ENCODE data around the gene RABEP1. TPM values are rescaled to one million over a fixed set of nuclear protein-coding genes. Genes with fewer than 3 reads are reported as not detected.

Gene RABEP1
- total and polyA plus RNA-seq, 3 experiments from 2014 or later: 44.4 to 64.0 (median 60.9) TPM

- H3K4me3 Mint-ChIP-seq: peak within 1 kb of the TSS; percentile 92 to 100 (median 97)
- POLR2A ChIA-PET: interaction anchor here (0.5 to 1.3 kb wide), 8 partner anchors 10 to 1782 kb away, joined by 3 to 16 read pairs (median 3); partner anchors contain the start of genes C1QBP and MIS12
These were observed 137.4 kb downstream of the RABEP1 start, which contains the start of gene NUP88 for GRCh38 chr17:5419356-5419958. NUP88 (minus strand) TSS chr17:5419662; CDS start chr17:5419650, 12 bp downstream.

DNA sequence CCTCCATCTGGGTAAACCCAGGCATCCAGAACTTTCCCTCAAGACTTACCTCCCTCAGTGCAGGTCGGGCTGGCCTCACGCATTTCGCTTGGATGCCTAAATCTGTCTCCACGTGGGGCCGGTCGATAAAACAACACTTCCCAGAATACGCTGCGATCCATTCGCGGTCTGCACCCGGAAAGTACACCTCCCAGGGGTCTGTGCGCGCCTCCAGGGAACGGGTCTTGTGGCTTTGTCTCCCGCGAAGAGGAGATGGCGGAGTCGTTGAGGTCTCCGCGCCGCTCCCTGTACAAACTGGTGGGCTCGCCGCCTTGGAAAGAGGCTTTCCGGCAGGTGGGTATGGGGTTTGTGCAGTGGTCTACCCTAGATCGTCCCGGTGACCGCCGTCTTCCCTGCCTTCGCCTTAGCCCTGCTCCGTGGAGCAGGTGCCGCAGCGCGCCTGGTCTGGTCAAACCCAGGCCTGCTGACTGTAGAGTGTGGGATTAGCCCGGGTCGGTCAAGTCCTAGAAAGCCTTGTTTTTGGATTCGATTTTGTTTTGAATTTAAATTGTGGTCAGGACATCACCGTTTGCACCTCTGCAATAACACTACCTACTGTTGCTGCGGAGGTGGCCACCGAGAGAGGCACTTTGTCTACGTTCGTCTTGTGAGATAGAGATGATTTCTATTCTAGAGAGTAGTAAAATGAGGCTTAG is 138.0 kb downstream of the RABEP1 start, which contains the start of gene RPAIN:
RPAIN (plus strand) TSS at position 224 of the 695 bp plus-strand sequence; CDS start at position 253, 29 bp downstream.
- peaks cover 0 to 82% (median 5%) of the 10 kb centered on the region in 3 donors for H3K36me3 Mint-ChIP-seq
- H3K27me3 Mint-ChIP-seq: peaks cover 0 to 4% of the 10 kb centered on the region in 2 donors
- no peaks in the 10 kb centered on the region for H3K9me3 Mint-ChIP-seq
- CTCF ChIA-PET: interaction anchor here (2.0 to 3.8 kb wide), 2 partner anchors 16 to 19 kb away, joined by 7 to 31 read pairs; partner anchors contain the start of gene C1QBP
- POLR2A ChIA-PET: interaction anchor here (0.6 to 1.3 kb wide), 6 partner anchors 11 to 468 kb away, joined by 3 to 16 read pairs (median 3); partner anchors contain the start of genes C1QBP and MIS12
- H3K4me1 Mint-ChIP-seq: peaks cover 31 to 68% (median 52%) of the 10 kb centered on the region in 3 donors
- peaks cover 28% of the 10 kb centered on the region for H3K36me3 ChIP-seq (ENCODE audit: insufficient read depth, low read length)
- peak within 1 kb of the TSS; percentile 95 for H3K27ac ChIP-seq (ENCODE audit: low read depth, low read length)
- H3K4me1 ChIP-seq (ENCODE audit: insufficient read depth, low read length): peaks cover 41% of the 10 kb centered on the region
- H3K27me3 ChIP-seq (ENCODE audit: insufficient read depth, low read length, poor library complexity, severe bottlenecking): no peaks in the 10 kb centered on the region
- peak within 1 kb of the TSS; percentile 94 to 99 (median 98) for H3K27ac Mint-ChIP-seq
- peak in 4 of 5 donors; percentile 78 to 90 (median 84) for DNase-seq
- H3K9me3 ChIP-seq (ENCODE audit: low read length): no peaks in the 10 kb centered on the region
- peak within 1 kb of the TSS; percentile 92 to 100 (median 97) for H3K4me3 Mint-ChIP-seq
- peak within 1 kb of the TSS; percentile 96 for H3K4me3 ChIP-seq (ENCODE audit: low read length)

More at GRCh38 chr17:5419356-5419958, 137.4 kb downstream of the RABEP1 start, which contains the start of gene NUP88:
- H3K27me3 Mint-ChIP-seq: peaks cover 0 to 4% of the 10 kb centered on the region in 2 donors
- peaks cover 29 to 63% (median 52%) of the 10 kb centered on the region in 3 donors for H3K4me1 Mint-ChIP-seq
- H3K27me3 ChIP-seq (ENCODE audit: insufficient read depth, low read length, poor library complexity, severe bottlenecking): no peaks in the 10 kb centered on the region
- H3K9me3 Mint-ChIP-seq: no peaks in the 10 kb centered on the region
- no peaks in the 10 kb centered on the region for H3K9me3 ChIP-seq (ENCODE audit: low read length)
- peak within 1 kb of the TSS; percentile 96 for H3K4me3 ChIP-seq (ENCODE audit: low read length)
- H3K36me3 Mint-ChIP-seq: peaks cover 0 to 79% (median 2%) of the 10 kb centered on the region in 3 donors
- DNase-seq: peak; percentile 93 to 98 (median 96)
- H3K27ac Mint-ChIP-seq: peak within 1 kb of the TSS; percentile 94 to 99 (median 98)
- peaks cover 41% of the 10 kb centered on the region for H3K4me1 ChIP-seq (ENCODE audit: insufficient read depth, low read length)
- peak within 1 kb of the TSS; percentile 95 for H3K27ac ChIP-seq (ENCODE audit: low read depth, low read length)
- H3K36me3 ChIP-seq (ENCODE audit: insufficient read depth, low read length): peaks cover 31% of the 10 kb centered on the region
- CTCF ChIA-PET: interaction anchor here (2.0 to 3.8 kb wide), 2 partner anchors 17 to 20 kb away, joined by 7 to 31 read pairs; partner anchors contain the start of gene C1QBP

DNA sequence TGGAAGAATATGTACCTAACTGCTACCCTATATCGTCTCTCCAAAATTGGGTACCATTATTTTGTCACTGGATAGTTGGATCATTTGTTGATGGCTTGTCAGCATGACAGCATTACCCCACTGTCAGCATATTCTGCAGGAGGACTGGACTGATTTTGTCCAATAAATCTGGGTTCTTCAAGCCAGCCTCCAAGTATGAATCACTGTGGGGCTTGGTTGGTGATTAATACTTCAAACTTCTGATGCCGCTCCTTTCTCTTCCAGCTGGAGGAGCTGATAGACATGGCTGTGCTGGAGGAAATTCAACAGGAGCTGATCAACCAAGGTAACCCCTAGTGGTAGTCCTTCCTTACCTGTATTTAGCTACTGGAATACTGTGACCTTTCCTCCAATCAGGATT is 140.4 kb downstream of the RABEP1 start:
- H3K27me3 Mint-ChIP-seq: peaks cover 0 to 4% of the 10 kb centered on the region in 2 donors
- H3K4me3 ChIP-seq (ENCODE audit: low read length): no peak overlapping the region
- H3K36me3 Mint-ChIP-seq: peaks cover 0 to 83% (median 7%) of the 10 kb centered on the region in 3 donors
- H3K27ac ChIP-seq (ENCODE audit: low read depth, low read length): no peak overlapping the region
- H3K4me1 Mint-ChIP-seq: peaks cover 26 to 51% (median 38%) of the 10 kb centered on the region in 3 donors
- H3K9me3 ChIP-seq (ENCODE audit: low read length): no peaks in the 10 kb centered on the region
- CTCF ChIA-PET: interaction anchor here (1.3 kb wide), 1 partner anchor 17 kb away, joined by 8 read pairs; the partner anchor contains the start of gene C1QBP
- H3K36me3 ChIP-seq (ENCODE audit: insufficient read depth, low read length): peaks cover 28% of the 10 kb centered on the region
- peaks cover 29% of the 10 kb centered on the region for H3K4me1 ChIP-seq (ENCODE audit: insufficient read depth, low read length)
- no peak for DNase-seq
- peak overlapping the region in 1 of 7 donors; percentile 69 for H3K4me3 Mint-ChIP-seq
- POLR2A ChIA-PET: no interaction called here
- peak overlapping the region in 2 of 8 donors; percentile 36 to 96 for H3K27ac Mint-ChIP-seq
- no peaks in the 10 kb centered on the region for H3K9me3 Mint-ChIP-seq
- no peaks in the 10 kb centered on the region for H3K27me3 ChIP-seq (ENCODE audit: insufficient read depth, low read length, poor library complexity, severe bottlenecking)

GRCh38 chr17:5424909-5425308 is 142.8 kb downstream of the RABEP1 start:
- Histone ChIP-seq H3K4me3 (ENCODE audit: low read length) (no peak overlapping the region), H3K4me1 (ENCODE audit: insufficient read depth, low read length) (peaks cover 18% of the 10 kb centered on the region), H3K36me3 (ENCODE audit: insufficient read depth, low read length) (peaks cover 50% of the 10 kb centered on the region), H3K27me3 (ENCODE audit: insufficient read depth, low read length, poor library complexity, severe bottlenecking) (no peaks in the 10 kb centered on the region), H3K9me3 (ENCODE audit: low read length) (no peaks in the 10 kb centered on the region), H3K27ac (ENCODE audit: low read depth, low read length) (no peak overlapping the region)
- ChIA-PET POLR2A (interaction anchor here (1.6 kb wide), 1 partner anchor 11 kb away, joined by 5 read pairs; no protein-coding TSS in a partner anchor), CTCF (no interaction called here)
- Mint-ChIP-seq H3K36me3 (peaks cover 4 to 90% (median 18%) of the 10 kb centered on the region in 3 donors), H3K27me3 (no peaks in the 10 kb centered on the region), H3K9me3 (no peaks in the 10 kb centered on the region), H3K4me1 (peaks cover 19 to 34% (median 30%) of the 10 kb centered on the region in 3 donors), H3K27ac (no peak overlapping the region), H3K4me3 (no peak overlapping the region)
- no peak for DNase-seq

GRCh38 chr17:5425826-5426225 is 143.7 kb downstream of the RABEP1 start:
- Histone ChIP-seq H3K36me3 (ENCODE audit: insufficient read depth, low read length) (peaks cover 50% of the 10 kb centered on the region), H3K27ac (ENCODE audit: low read depth, low read length) (no peak overlapping the region), H3K4me1 (ENCODE audit: insufficient read depth, low read length) (peaks cover 15% of the 10 kb centered on the region), H3K4me3 (ENCODE audit: low read length) (no peak overlapping the region), H3K9me3 (ENCODE audit: low read length) (no peaks in the 10 kb centered on the region), H3K27me3 (ENCODE audit: insufficient read depth, low read length, poor library complexity, severe bottlenecking) (no peaks in the 10 kb centered on the region)
- CTCF ChIA-PET: interaction anchor here (1.2 to 4.4 kb wide), 2 partner anchors 10 to 13 kb away, joined by 3 to 19 read pairs; partner anchors contain the start of gene C1QBP
- Mint-ChIP-seq H3K27me3 (no peaks in the 10 kb centered on the region), H3K27ac (peak overlapping the region in 1 of 8 donors; percentile 50), H3K4me3 (no peak overlapping the region), H3K36me3 (peaks cover 4 to 88% (median 18%) of the 10 kb centered on the region in 3 donors), H3K4me1 (peaks cover 14 to 28% (median 23%) of the 10 kb centered on the region in 3 donors), H3K9me3 (no peaks in the 10 kb centered on the region)
- no peak for DNase-seq
- POLR2A ChIA-PET: no interaction called here

GRCh38 chr17:5429191-5429887 is 147.3 kb downstream of the RABEP1 start:
- H3K36me3 ChIP-seq (ENCODE audit: insufficient read depth, low read length): peaks cover 62% of the 10 kb centered on the region
- Mint-ChIP-seq H3K4me3 (no peak overlapping the region), H3K36me3 (peaks cover 4 to 90% (median 28%) of the 10 kb centered on the region in 3 donors), H3K9me3 (no peaks in the 10 kb centered on the region), H3K4me1 (peaks cover 0 to 5% (median 3%) of the 10 kb centered on the region in 3 donors), H3K27me3 (no peaks in the 10 kb centered on the region), H3K27ac (peak overlapping the region in 5 of 8 donors; percentile 2 to 91 (median 44))
- DNase-seq: no peak
- H3K4me3 ChIP-seq (ENCODE audit: low read length): no peak overlapping the region
- H3K27me3 ChIP-seq (ENCODE audit: insufficient read depth, low read length, poor library complexity, severe bottlenecking): no peaks in the 10 kb centered on the region
- no peaks in the 10 kb centered on the region for H3K9me3 ChIP-seq (ENCODE audit: low read length)
- H3K4me1 ChIP-seq (ENCODE audit: insufficient read depth, low read length): no peaks in the 10 kb centered on the region
- ChIA-PET CTCF (interaction anchor here (4.4 kb wide), 1 partner anchor 10 kb away, joined by 19 read pairs; the partner anchor contains the start of gene C1QBP), POLR2A (interaction anchor here (0.5 kb wide), 1 partner anchor 118 kb away, joined by 4 read pairs; no protein-coding TSS in a partner anchor)
- H3K27ac ChIP-seq (ENCODE audit: low read depth, low read length): no peak overlapping the region

GRCh38 chr17:5430413-5430999 is 148.4 kb downstream of the RABEP1 start:
- H3K9me3 Mint-ChIP-seq: no peaks in the 10 kb centered on the region
- H3K27ac Mint-ChIP-seq: peak overlapping the region in 4 of 8 donors; percentile 1 to 91 (median 32)
- no peaks in the 10 kb centered on the region for H3K4me1 ChIP-seq (ENCODE audit: insufficient read depth, low read length)
- peaks cover 68% of the 10 kb centered on the region for H3K36me3 ChIP-seq (ENCODE audit: insufficient read depth, low read length)
- H3K4me1 Mint-ChIP-seq: peaks cover 0 to 6% (median 4%) of the 10 kb centered on the region in 3 donors
- DNase-seq: no peak
- ChIA-PET CTCF (interaction anchor here (0.7 kb wide), 1 partner anchor 8 kb away, joined by 3 read pairs; the partner anchor contains the start of gene C1QBP), POLR2A (interaction anchor here (1.0 kb wide), 1 partner anchor 11 kb away, joined by 3 read pairs; the partner anchor contains the start of genes NUP88 and RPAIN)
- H3K27me3 ChIP-seq (ENCODE audit: insufficient read depth, low read length, poor library complexity, severe bottlenecking): no peaks in the 10 kb centered on the region
- no peak overlapping the region for H3K4me3 Mint-ChIP-seq
- peaks cover 4 to 89% (median 25%) of the 10 kb centered on the region in 3 donors for H3K36me3 Mint-ChIP-seq
- no peaks in the 10 kb centered on the region for H3K9me3 ChIP-seq (ENCODE audit: low read length)
- H3K27me3 Mint-ChIP-seq: no peaks in the 10 kb centered on the region
- H3K4me3 ChIP-seq (ENCODE audit: low read length): no peak overlapping the region
- H3K27ac ChIP-seq (ENCODE audit: low read depth, low read length): no peak overlapping the region
